Endodermal cell (in vitro differentiated cells): ENCODE measurements around the gene ZNF668. TPM values are rescaled to one million over a fixed set of nuclear protein-coding genes. Genes with fewer than 3 reads are reported as not detected.

Experiments used
- DNase-seq: peaks from one replicate; pipeline ENCODE4 v3.0.0-alpha.2; 2017
- H3K27ac ChIP-seq: 2 replicates; pipeline ENCODE4 v1.5.1; 2013; ENCODE audit warnings: mild to moderate bottlenecking, low read depth, low read length, moderate library complexity
- H3K27me3 ChIP-seq: 2 replicates; pipeline ENCODE4 v1.6.1; 2013; ENCODE audit warnings: mild to moderate bottlenecking, low read length, moderate library complexity; ENCODE audit not compliant: insufficient read depth, control insufficient read depth, poor library complexity, severe bottlenecking
- H3K36me3 ChIP-seq: 2 replicates; pipeline ENCODE4 v1.7.0; 2013; ENCODE audit warnings: mild to moderate bottlenecking, low read length, moderate library complexity; ENCODE audit not compliant: control insufficient read depth, insufficient read depth
- H3K4me1 ChIP-seq: one replicate; pipeline ENCODE4 v1.7.0; 2013; ENCODE audit warnings: low read length; ENCODE audit not compliant: control insufficient read depth, insufficient read depth
- H3K4me3 ChIP-seq: 2 replicates; pipeline ENCODE4 v1.5.1; 2013; ENCODE audit warnings: mild to moderate bottlenecking, low read length, moderate library complexity
- H3K9ac ChIP-seq: 2 replicates; pipeline ENCODE4 v1.6.1; 2013; ENCODE audit warnings: mild to moderate bottlenecking, low read length, moderate library complexity; ENCODE audit not compliant: poor library complexity, severe bottlenecking; ENCODE audit errors: extremely low read depth
- H3K9me3 ChIP-seq: 2 replicates; pipeline ENCODE4 v1.6.1; 2013; ENCODE audit warnings: mild to moderate bottlenecking, low read length, moderate library complexity; ENCODE audit not compliant: control insufficient read depth
- H3K27ac Mint-ChIP-seq: 2 replicates; pipeline ENCODE4 v1.8.0; 2020; ENCODE audit warnings: mixed read lengths
- H3K27me3 Mint-ChIP-seq: 2 replicates; pipeline ENCODE4 v1.8.0; 2021; ENCODE audit warnings: mild to moderate bottlenecking, mixed read lengths; ENCODE audit not compliant: insufficient read depth
- H3K36me3 Mint-ChIP-seq: 2 replicates; pipeline ENCODE4 v1.8.0; 2020; ENCODE audit warnings: low read depth, mixed read lengths
- H3K4me1 Mint-ChIP-seq: 2 replicates; pipeline ENCODE4 v1.8.0; 2020; ENCODE audit warnings: mixed read lengths
- H3K4me3 Mint-ChIP-seq: 2 replicates; pipeline ENCODE4 v1.8.0; 2020; ENCODE audit warnings: mild to moderate bottlenecking, moderate library complexity, mixed read lengths
- H3K9me3 Mint-ChIP-seq: 2 replicates; pipeline ENCODE4 v1.8.0; 2020; ENCODE audit warnings: mild to moderate bottlenecking, mixed read lengths
- CTCF ChIP-seq: fragments of 200-600 bp; sonication (generic); conservative IDR thresholded peaks from 2 replicates; pipeline ENCODE4 v1.5.0; 2021; ENCODE audit warnings: antibody characterized with exemption, mild to moderate bottlenecking
- WGBS, 2 experiments: methylation state at CpG; one replicate each; pipeline versions ENCODE4 v1.1.5 to v1.1.7; 2013; ENCODE audit warnings: missing lambda C conversion rate in 2 of 2, mixed read lengths in 1 of 2; ENCODE audit not compliant: insufficient coverage in 1 of 2, insufficient read length in 1 of 2; 5-methylcytosine and 5-hydroxymethylcytosine counted together
- total RNA-seq, 2 donors: library from RNA; stranded (reverse); fragmentation: NEBNext Ultra II Directional in 1 of 2; extraction: Animal tissue kit (Norgen Biotek cat#: 25700) in 1 of 2; gene quantifications; 2 replicates in 1 of 2; 3 replicates in 1 of 2; pipeline ENCODE4 v1.2.1, GENCODE V29; 2021

ZNF668 gene
- total RNA-seq, 2 donors from 2014 or later: 11.2 to 12.6 TPM

- Mint-ChIP-seq H3K4me3 (no peak overlapping the region), H3K27me3 (no peaks in the 10 kb centered on the region), H3K9me3 (no peaks in the 10 kb centered on the region), H3K27ac (no peak overlapping the region), H3K4me1 (peaks cover 6% of the 10 kb centered on the region), H3K36me3 (peaks cover 34% of the 10 kb centered on the region)
- Histone ChIP-seq H3K9ac (no peak overlapping the region), H3K9me3 (no peaks in the 10 kb centered on the region), H3K4me3 (no peak overlapping the region), H3K27me3 (no peaks in the 10 kb centered on the region), H3K36me3 (peaks cover 33% of the 10 kb centered on the region), H3K4me1 (no peaks in the 10 kb centered on the region), H3K27ac (no peak overlapping the region)
- 91 to 93% methylated on average over 5 of the region's 5 CpGs for WGBS, 2 experiments
- no peak for DNase-seq
- TF ChIP-seq CTCF: no peak
Observed at GRCh38 chr16:31113121-31114120, 39.4 kb upstream of the ZNF668 start.

GRCh38 chr16:31112711-31113110, 38.7 kb upstream of the ZNF668 start:
- H3K27ac ChIP-seq: no peak overlapping the region
- no peak overlapping the region for H3K4me3 ChIP-seq
- no peaks in the 10 kb centered on the region for H3K9me3 Mint-ChIP-seq
- H3K36me3 Mint-ChIP-seq: peaks cover 34% of the 10 kb centered on the region
- H3K27me3 Mint-ChIP-seq: no peaks in the 10 kb centered on the region
- no peak overlapping the region for H3K9ac ChIP-seq
- 83 to 95% methylated on average over 2 of the region's 2 CpGs for WGBS, 2 experiments
- H3K36me3 ChIP-seq: peaks cover 33% of the 10 kb centered on the region
- no peaks in the 10 kb centered on the region for H3K27me3 ChIP-seq
- no peak for DNase-seq
- H3K27ac Mint-ChIP-seq: no peak overlapping the region
- no peaks in the 10 kb centered on the region for H3K4me1 Mint-ChIP-seq
- H3K9me3 ChIP-seq: no peaks in the 10 kb centered on the region
- no peaks in the 10 kb centered on the region for H3K4me1 ChIP-seq
- TF ChIP-seq CTCF: no peak
- H3K4me3 Mint-ChIP-seq: no peak overlapping the region

GRCh38 chr16:31111881-31112466, 37.9 kb upstream of the ZNF668 start:
- WGBS, 2 experiments: 93 to 96% methylated on average over 8 to 23 of the region's 23 CpGs
- no peaks in the 10 kb centered on the region for H3K9me3 ChIP-seq
- no peak for DNase-seq
- Mint-ChIP-seq H3K27ac (no peak overlapping the region), H3K9me3 (no peaks in the 10 kb centered on the region), H3K4me3 (no peak overlapping the region), H3K36me3 (peaks cover 34% of the 10 kb centered on the region), H3K27me3 (no peaks in the 10 kb centered on the region), H3K4me1 (no peaks in the 10 kb centered on the region)
- no peak overlapping the region for H3K9ac ChIP-seq
- TF ChIP-seq CTCF: no peak
- no peak overlapping the region for H3K4me3 ChIP-seq
- no peak overlapping the region for H3K27ac ChIP-seq
- H3K36me3 ChIP-seq: peaks cover 33% of the 10 kb centered on the region
- no peaks in the 10 kb centered on the region for H3K4me1 ChIP-seq
- H3K27me3 ChIP-seq: no peaks in the 10 kb centered on the region
